KG1 (cell line): ENCODE data around the gene CD300LD.
"Not testable (repeated sequence)": the region's sequence is repeated elsewhere in the genome, so short reads cannot be mapped to it uniquely, and the experiment has no call there.

Experiments
- DNase-seq: peaks from one replicate; lab custom pipeline; 2025; lab: John Stamatoyannopoulos, UW

The CD300LD gene

GRCh38 chr17:74606050-74606449 is 14.0 kb upstream of the CD300LD start:
- DNase-seq = no peak

- no peak for DNase-seq
Measured at GRCh38 chr17:74605361-74605760, 13.3 kb upstream of the CD300LD start.

- DNase-seq = no peak
Measured at GRCh38 chr17:74604761-74605160, 12.7 kb upstream of the CD300LD start.

- no peak for DNase-seq
Measured at GRCh38 chr17:74604200-74604599, 12.1 kb upstream of the CD300LD start.

- no peak for DNase-seq
Measured at GRCh38 chr17:74603746-74604145, 11.7 kb upstream of the CD300LD start.

GRCh38 chr17:74603037-74603635 is 11.1 kb upstream of the CD300LD start:
- DNase-seq = no peak

GRCh38 chr17:74601944-74602572 is 10.0 kb upstream of the CD300LD start:
- no peak for DNase-seq

- DNase-seq = peak; percentile 47
Measured at GRCh38 chr17:74599448-74599939, 7.4 kb upstream of the CD300LD start.

- no peak for DNase-seq
Measured at GRCh38 chr17:74599023-74599399, 6.9 kb upstream of the CD300LD start.

GRCh38 chr17:74598346-74599022 is 6.4 kb upstream of the CD300LD start:
- no peak for DNase-seq

GRCh38 chr17:74597069-74597790 is 5.1 kb upstream of the CD300LD start:
- DNase-seq = no peak

- no peak for DNase-seq
Measured at GRCh38 chr17:74595037-74595750, 3.1 kb upstream of the CD300LD start.

GRCh38 chr17:74591503-74591902 is 580 bp downstream of the CD300LD start:
- DNase-seq = no peak

GRCh38 chr17:74585711-74586110 is 6.4 kb downstream of the CD300LD start:
- no peak for DNase-seq

- no peak for DNase-seq
Measured at GRCh38 chr17:74584292-74585060, 7.6 kb downstream of the CD300LD start.

GRCh38 chr17:74582633-74583032 is 9.4 kb downstream of the CD300LD start:
- no peak for DNase-seq

GRCh38 chr17:74579900-74580299 is 12.2 kb downstream of the CD300LD start:
- no peak for DNase-seq

GRCh38 chr17:74578979-74579378 is 13.1 kb downstream of the CD300LD start:
- no peak for DNase-seq

GRCh38 chr17:74574489-74575142 is 17.5 kb downstream of the CD300LD start:
- no peak for DNase-seq

GRCh38 chr17:74573635-74574034 is 18.4 kb downstream of the CD300LD start:
- DNase-seq = not testable (repeated sequence)

- DNase-seq = no peak
Measured at GRCh38 chr17:74573169-74573568, 18.9 kb downstream of the CD300LD start.
